K562 (cell line): ENCODE results near the gene GCNA. TPM values are rescaled to one million over a fixed set of nuclear protein-coding genes. Genes with fewer than 3 reads are reported as not detected.

Experiments used
- ATF6 ChIP-seq: sonication (generic); formaldehyde crosslinking; IDR thresholded peaks from 2 replicates; pipeline ENCODE4 v1.4.0; 2020; ENCODE audit warnings: mild to moderate bottlenecking, missing genetic modification reagents
- CBX8 ChIP-seq: fragments of 200-600 bp; sonication (generic); IDR thresholded peaks from 2 replicates; pipeline ENCODE4 v1.6.1; 2012; ENCODE audit warnings: borderline replicate concordance, mixed run types, low read depth, mild to moderate bottlenecking, moderate library complexity, mixed read lengths, low read length, control low read depth, inconsistent platforms; ENCODE audit not compliant: poor library complexity, severe bottlenecking; ENCODE audit errors: extremely low read depth
- ELF2 ChIP-seq: fragments of 250-450 bp; sonication (Bioruptor Pico); IDR thresholded peaks from 2 replicates; pipeline ENCODE4 v1.5.0; 2021; ENCODE audit warnings: mild to moderate bottlenecking
- ETV5 ChIP-seq: sonication (generic); formaldehyde crosslinking; IDR thresholded peaks from 2 replicates; pipeline ENCODE4 v1.4.0; 2020; ENCODE audit warnings: low read depth, mild to moderate bottlenecking, missing genetic modification reagents
- HNRNPK ChIP-seq: fragments of 200-400 bp; formaldehyde crosslinking; IDR thresholded peaks from one replicate; pipeline ENCODE4 v1.6.1; 2018; ENCODE audit warnings: mild to moderate bottlenecking, low read depth, low read length; ENCODE audit not compliant: poor library complexity, severe bottlenecking
- HOXB6 ChIP-seq: fragments of 250-450 bp; sonication (Bioruptor Pico); IDR thresholded peaks from 2 replicates; pipeline ENCODE4 v1.5.1; 2022; ENCODE audit warnings: mild to moderate bottlenecking, borderline replicate concordance
- ILK ChIP-seq: fragments of 450-650 bp; IDR thresholded peaks from 2 replicates; pipeline ENCODE4 v1.6.1; 2016; ENCODE audit warnings: missing genetic modification characterization, low read depth, mild to moderate bottlenecking, missing compliant biosample characterization, moderate library complexity, borderline replicate concordance
- NR3C1 ChIP-seq: sonication (generic); formaldehyde crosslinking; IDR thresholded peaks from 2 replicates; pipeline ENCODE4 v1.8.1; 2022; ENCODE audit warnings: missing genetic modification reagents
- PBX2 ChIP-seq, 2 experiments: IDR thresholded peaks in 1 of 2; conservative IDR thresholded peaks in 1 of 2; 2 replicates each; pipeline ENCODE4 v1.6.1; 2016; ENCODE audit warnings: low read depth in 2 of 2, mild to moderate bottlenecking in 1 of 2, missing compliant biosample characterization in 1 of 2, missing genetic modification characterization in 1 of 2, moderate library complexity in 1 of 2
- RBBP5 ChIP-seq: fragments of 200-600 bp; sonication (generic); IDR thresholded peaks from 2 replicates; pipeline ENCODE4 v1.6.1; 2012; ENCODE audit warnings: borderline replicate concordance, mild to moderate bottlenecking, low read length, control low read depth, inconsistent platforms; ENCODE audit not compliant: insufficient read depth, poor library complexity, severe bottlenecking
- STAT5B ChIP-seq: fragments of 250-450 bp; sonication (Bioruptor Pico); IDR thresholded peaks from 2 replicates; pipeline ENCODE4 v1.8.0; 2021; ENCODE audit warnings: mild to moderate bottlenecking, inconsistent platforms
- TFE3 ChIP-seq: fragments of 450-650 bp; formaldehyde crosslinking; IDR thresholded peaks from 2 replicates; pipeline ENCODE4 v1.4.0; 2020; ENCODE audit warnings: mild to moderate bottlenecking, mixed read lengths
- ZSCAN29 ChIP-seq: fragments of 450-650 bp; IDR thresholded peaks from 2 replicates; pipeline ENCODE4 v1.6.1; 2017
- polyA plus RNA-seq, 8 experiments: library from polyadenylated mRNA; depleted of rRNA in 4 of 8; stranded (reverse) in 5 of 8; unstranded in 3 of 8; fragments of >200 nt; fragmentation: Nextera tagmentation in 2 of 8; fragmentation: Illumina TruSeq in 1 of 8; extraction: Ambion mirVana in 2 of 8; extraction: Trizol in 1 of 8; gene quantifications; 2 replicates each; pipeline versions ENCODE4 v1.2.1 to v1.2.3, GENCODE V29; 2011 to 2014; ENCODE audit warnings: inconsistent platforms in 1 of 8, missing spikeins in 1 of 8
- total RNA-seq, 7 experiments: library from RNA; depleted of rRNA in 6 of 7; stranded (reverse); fragments of >200 nt in 6 of 7; fragmentation: Illumina TruSeq in 2 of 7; extraction: Trizol in 2 of 7; gene quantifications; 2 replicates each; pipeline versions ENCODE4 v1.2.1 to v1.2.3, GENCODE V29; 2011 to 2021; ENCODE audit warnings: low replicate concordance in 1 of 7
- TF ChIP-seq, protein P1 (sequence below): fragments of 450-650 bp; IDR thresholded peaks from 2 replicates; pipeline ENCODE4 v1.6.1; 2016; ENCODE audit warnings: borderline replicate concordance
- TF ChIP-seq, protein P2 (sequence below): sonication (generic); formaldehyde crosslinking; IDR thresholded peaks from 2 replicates; pipeline ENCODE4 v1.8.0; 2022; ENCODE audit warnings: mild to moderate bottlenecking, missing genetic modification reagents

Gene GCNA
- total and polyA plus RNA-seq, 9 of the 15 experiments (the other 6 are each of a cell fraction or from before 2014, with no cell fraction given): 0.27 to 1.5 (median 0.86) TPM

DNA sequence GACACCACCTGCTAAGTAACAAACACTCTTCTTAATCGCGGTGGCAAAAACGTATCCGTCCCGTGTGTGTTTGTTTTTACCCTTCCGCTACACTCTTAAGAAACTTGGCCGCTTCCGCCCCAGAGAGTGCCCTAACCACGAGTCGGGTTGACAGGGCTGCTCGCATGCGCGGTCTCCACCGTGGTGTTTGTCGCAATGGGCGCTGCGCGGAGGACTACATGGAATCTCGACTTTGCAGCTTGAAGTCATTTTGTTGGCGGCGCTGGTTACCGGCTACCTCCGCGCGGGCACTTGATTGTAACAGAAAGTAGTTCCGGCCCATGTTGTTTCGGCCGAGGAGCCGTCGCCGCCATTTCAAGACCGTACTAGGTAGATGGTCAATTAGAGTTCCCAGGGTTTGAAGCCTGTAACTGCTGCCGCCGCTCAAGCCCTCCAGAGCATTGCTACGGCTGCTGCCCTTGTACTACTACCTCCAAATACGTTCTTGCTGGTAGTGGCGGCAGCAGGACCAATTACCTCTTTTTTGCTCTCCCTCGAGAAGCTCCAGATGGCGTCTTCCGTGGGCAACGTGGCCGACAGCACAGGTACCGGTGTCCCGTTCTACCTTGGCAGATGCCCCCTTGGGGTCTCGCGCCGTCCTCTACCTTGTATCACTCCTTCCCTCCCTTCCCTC is 45.3 kb upstream of the GCNA start, which contains the start of gene OGT (continued):
- TF ChIP-seq TFE3 (CRISPR knock-in tag) (no peak), HNRNPK (no peak), RBBP5 (peak; percentile 20), ILK (tag) (no peak), ETV5 (peak; percentile 67), NR3C1 (CRISPR knock-in tag) (no peak), PBX2 (CRISPR knock-in tag; IDR thresholded peaks at IDR 0.05; ENCODE audit: low read depth) (no peak), PBX2 (tag; conservative IDR thresholded peaks at IDR 0.05; ENCODE audit: low read depth) (0 out of 2 replicates have a peak, but pooled peaks have one; percentile 23), HOXB6 (CRISPR knock-in tag) (no peak), ZSCAN29 (no peak), STAT5B (CRISPR knock-in tag) (no peak), ELF2 (CRISPR knock-in tag) (0 out of 2 replicates have a peak, but pooled peaks have one; percentile 20), ATF6 (CRISPR knock-in tag) (no peak), CBX8 (no peak)
- TF ChIP-seq, protein P1, sequence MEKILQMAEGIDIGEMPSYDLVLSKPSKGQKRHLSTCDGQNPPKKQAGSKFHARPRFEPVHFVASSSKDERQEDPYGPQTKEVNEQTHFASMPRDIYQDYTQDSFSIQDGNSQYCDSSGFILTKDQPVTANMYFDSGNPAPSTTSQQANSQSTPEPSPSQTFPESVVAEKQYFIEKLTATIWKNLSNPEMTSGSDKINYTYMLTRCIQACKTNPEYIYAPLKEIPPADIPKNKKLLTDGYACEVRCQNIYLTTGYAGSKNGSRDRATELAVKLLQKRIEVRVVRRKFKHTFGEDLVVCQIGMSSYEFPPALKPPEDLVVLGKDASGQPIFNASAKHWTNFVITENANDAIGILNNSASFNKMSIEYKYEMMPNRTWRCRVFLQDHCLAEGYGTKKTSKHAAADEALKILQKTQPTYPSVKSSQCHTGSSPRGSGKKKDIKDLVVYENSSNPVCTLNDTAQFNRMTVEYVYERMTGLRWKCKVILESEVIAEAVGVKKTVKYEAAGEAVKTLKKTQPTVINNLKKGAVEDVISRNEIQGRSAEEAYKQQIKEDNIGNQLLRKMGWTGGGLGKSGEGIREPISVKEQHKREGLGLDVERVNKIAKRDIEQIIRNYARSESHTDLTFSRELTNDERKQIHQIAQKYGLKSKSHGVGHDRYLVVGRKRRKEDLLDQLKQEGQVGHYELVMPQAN: peak; percentile 58
- TF ChIP-seq, protein P2, sequence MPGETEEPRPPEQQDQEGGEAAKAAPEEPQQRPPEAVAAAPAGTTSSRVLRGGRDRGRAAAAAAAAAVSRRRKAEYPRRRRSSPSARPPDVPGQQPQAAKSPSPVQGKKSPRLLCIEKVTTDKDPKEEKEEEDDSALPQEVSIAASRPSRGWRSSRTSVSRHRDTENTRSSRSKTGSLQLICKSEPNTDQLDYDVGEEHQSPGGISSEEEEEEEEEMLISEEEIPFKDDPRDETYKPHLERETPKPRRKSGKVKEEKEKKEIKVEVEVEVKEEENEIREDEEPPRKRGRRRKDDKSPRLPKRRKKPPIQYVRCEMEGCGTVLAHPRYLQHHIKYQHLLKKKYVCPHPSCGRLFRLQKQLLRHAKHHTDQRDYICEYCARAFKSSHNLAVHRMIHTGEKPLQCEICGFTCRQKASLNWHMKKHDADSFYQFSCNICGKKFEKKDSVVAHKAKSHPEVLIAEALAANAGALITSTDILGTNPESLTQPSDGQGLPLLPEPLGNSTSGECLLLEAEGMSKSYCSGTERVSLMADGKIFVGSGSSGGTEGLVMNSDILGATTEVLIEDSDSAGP (CRISPR knock-in tag): no peak
